AG04450 (cell line): ENCODE measurements around the gene PLIN5. TPM values are rescaled to one million over a fixed set of nuclear protein-coding genes. Genes with fewer than 3 reads are reported as not detected.

ENCODE experiments used
- CTCF ChIA-PET: fragments of 300-600, 350-600 bp; formaldehyde crosslinking; extraction: SDS; loops from one replicate; lab custom pipeline; 2022; ENCODE audit warnings: antibody characterized with exemption, inconsistent platforms; lab: Charles Lee
- POLR2A ChIA-PET: fragments of 350-600 bp; formaldehyde crosslinking; extraction: SDS; loops from one replicate; lab custom pipeline; 2021; ENCODE audit warnings: antibody characterized with exemption, inconsistent platforms; lab: Yijun Ruan, JAX
- DNase-seq: peaks from one replicate; pipeline ENCODE4 v3.0.0-alpha.2; 2011; ENCODE audit warnings: low read depth, low spot score
- H3K27ac ChIP-seq: one replicate; pipeline ENCODE4 v1.5.1; 2012; ENCODE audit warnings: low read depth, low read length, control low read depth
- H3K27me3 ChIP-seq: one replicate; pipeline ENCODE4 v1.6.0; 2012; ENCODE audit warnings: low read length; ENCODE audit not compliant: control insufficient read depth, insufficient read depth
- H3K4me3 ChIP-seq: 2 replicates; pipeline ENCODE4 v1.5.1; 2011; ENCODE audit warnings: mild to moderate bottlenecking, low read depth, low read length, control low read depth
- H3K9me3 ChIP-seq: 2 replicates; pipeline ENCODE4 v1.5.1; 2012; ENCODE audit warnings: low read length; ENCODE audit not compliant: control insufficient read depth, insufficient read depth
- CTCF ChIP-seq: IDR thresholded peaks from 2 replicates; pipeline ENCODE4 v1.5.1; 2011; ENCODE audit warnings: low read depth, low read length, control low read depth, inconsistent platforms
- polyA plus RNA-seq: library from polyadenylated mRNA; depleted of rRNA; stranded (reverse); fragments of >200 nt; gene quantifications from 2 replicates; pipeline ENCODE4 v1.2.3, GENCODE V29; 2011

Gene PLIN5
- polyA plus RNA-seq, 1 experiment = not detected

DNA sequence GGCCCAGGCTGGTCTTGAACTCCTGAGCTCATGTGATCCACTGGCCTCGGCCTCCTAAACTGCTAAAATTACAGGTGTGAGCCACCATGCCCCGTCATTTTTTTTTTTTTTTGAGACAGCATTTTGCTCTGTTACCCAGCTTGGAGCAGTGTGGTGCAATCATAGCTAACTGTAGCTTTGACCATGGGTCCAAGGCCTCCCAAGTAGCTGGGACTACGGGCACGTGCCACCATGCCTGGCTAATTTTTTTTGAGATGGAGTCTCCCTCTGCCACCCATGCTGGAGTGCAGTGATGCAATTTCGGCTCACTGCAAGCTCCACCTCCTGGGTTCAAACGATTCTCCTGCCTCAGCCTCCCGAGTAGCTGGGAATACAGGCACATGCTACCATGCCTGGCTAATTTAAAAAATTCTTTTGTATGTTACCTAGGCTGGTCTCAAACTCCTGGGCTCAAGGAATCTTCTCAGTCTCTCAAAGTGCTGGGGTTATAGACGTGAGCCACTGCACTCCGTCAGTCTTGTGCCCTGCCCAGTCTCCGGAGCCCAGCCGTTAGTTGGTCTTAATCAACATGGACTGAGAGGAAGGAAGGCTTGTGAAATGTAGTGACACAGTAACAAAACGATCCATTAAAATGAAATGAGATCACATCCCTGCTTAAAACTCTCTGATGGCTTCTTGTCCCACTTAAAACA lies 6.2 kb upstream of the PLIN5 start:
- Histone ChIP-seq H3K9me3 (peaks cover 4% of the 10 kb centered on the region), H3K27me3 (peaks cover 12% of the 10 kb centered on the region), H3K4me3 (no peak overlapping the region), H3K27ac (no peak overlapping the region)
- CTCF ChIA-PET = interaction anchor here (0.6 to 1.2 kb wide), 6 partner anchors 17 to 309 kb away, joined by 3 to 8 read pairs (median 3); no protein-coding TSS in a partner anchor
- TF ChIP-seq CTCF = no peak
- POLR2A ChIA-PET = no interaction called here
- DNase-seq = no peak

- no peak within 1 kb of the TSS for H3K27ac ChIP-seq
- POLR2A ChIA-PET = interaction anchor here (0.6 kb wide), 1 partner anchor 78 kb away, joined by 4 read pairs; no protein-coding TSS in a partner anchor
- H3K27me3 ChIP-seq = peaks cover 15% of the 10 kb centered on the region
- peaks cover 4% of the 10 kb centered on the region for H3K9me3 ChIP-seq
- no peak within 1 kb of the TSS for H3K4me3 ChIP-seq
- TF ChIP-seq CTCF = no peak
- no peak for DNase-seq
- CTCF ChIA-PET = interaction anchor here (1.1 to 1.2 kb wide), 3 partner anchors 15 to 96 kb away, joined by 3 to 8 read pairs (median 4); no protein-coding TSS in a partner anchor
Measured at GRCh38 chr19:4539693-4540581, 4.9 kb upstream of the PLIN5 start, which contains the start of gene LRG1. TSS of gene LRG1 (minus strand) at chr19:4540036. CDS start at chr19:4540013, 23 bp downstream.

- ChIA-PET CTCF (interaction anchor here (1.1 kb wide), 1 partner anchor 97 kb away, joined by 3 read pairs; no protein-coding TSS in a partner anchor), POLR2A (interaction anchor here (0.6 kb wide), 1 partner anchor 77 kb away, joined by 4 read pairs; no protein-coding TSS in a partner anchor)
- no peak overlapping the region for H3K27ac ChIP-seq
- no peak overlapping the region for H3K4me3 ChIP-seq
- DNase-seq = no peak
- H3K27me3 ChIP-seq = peaks cover 17% of the 10 kb centered on the region
- no peak for TF ChIP-seq CTCF
- peaks cover 4% of the 10 kb centered on the region for H3K9me3 ChIP-seq
Measured at GRCh38 chr19:4539169-4539692, 4.2 kb upstream of the PLIN5 start.

DNA sequence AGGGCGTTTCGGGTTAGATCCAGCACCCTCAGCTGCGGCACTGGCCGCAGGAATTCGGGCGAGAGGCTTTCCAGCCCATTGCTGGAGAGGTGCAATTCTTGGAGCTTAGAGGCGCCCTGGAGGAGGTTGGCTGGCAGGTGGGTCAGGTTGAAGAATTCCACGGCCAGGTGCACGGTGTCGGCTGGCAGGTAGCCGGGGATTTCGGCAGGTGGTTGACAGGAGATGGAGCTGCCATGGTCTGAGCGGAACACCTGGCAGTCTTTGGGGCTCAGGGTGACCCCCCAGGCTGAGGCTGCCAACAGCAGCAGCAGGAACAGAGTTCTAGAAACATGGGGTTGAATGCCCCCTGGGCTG lies 3.6 kb upstream of the PLIN5 start:
- ChIA-PET POLR2A (no interaction called here), CTCF (interaction anchor here (1.0 to 1.1 kb wide), 2 partner anchors 13 to 98 kb away, joined by 3 to 4 read pairs; no protein-coding TSS in a partner anchor)
- no peak overlapping the region for H3K27ac ChIP-seq
- no peak for TF ChIP-seq CTCF
- no peak for DNase-seq
- H3K27me3 ChIP-seq = peaks cover 24% of the 10 kb centered on the region
- H3K4me3 ChIP-seq = no peak overlapping the region
- peaks cover 4% of the 10 kb centered on the region for H3K9me3 ChIP-seq
